Astrocyte (in vitro differentiated cells and primary cell): ENCODE results near the gene PPP2R2C.

Experiments
- EZH2 ChIP-seq: IDR thresholded peaks from 2 replicates; pipeline ENCODE4 v1.6.1; 2012; ENCODE audit warnings: mild to moderate bottlenecking, low read length, inconsistent platforms; ENCODE audit not compliant: insufficient read depth
- TF ChIP-seq, protein P1 (sequence below): IDR thresholded peaks from 2 replicates; pipeline ENCODE4 v1.5.1; 2011; ENCODE audit warnings: low read depth, mild to moderate bottlenecking, inconsistent platforms, low read length, moderate library complexity; ENCODE audit not compliant: insufficient read depth

GRCh38 chr4:6469898-6470501 is 2.4 kb downstream of the PPP2R2C start:
- TF ChIP-seq, protein P1, sequence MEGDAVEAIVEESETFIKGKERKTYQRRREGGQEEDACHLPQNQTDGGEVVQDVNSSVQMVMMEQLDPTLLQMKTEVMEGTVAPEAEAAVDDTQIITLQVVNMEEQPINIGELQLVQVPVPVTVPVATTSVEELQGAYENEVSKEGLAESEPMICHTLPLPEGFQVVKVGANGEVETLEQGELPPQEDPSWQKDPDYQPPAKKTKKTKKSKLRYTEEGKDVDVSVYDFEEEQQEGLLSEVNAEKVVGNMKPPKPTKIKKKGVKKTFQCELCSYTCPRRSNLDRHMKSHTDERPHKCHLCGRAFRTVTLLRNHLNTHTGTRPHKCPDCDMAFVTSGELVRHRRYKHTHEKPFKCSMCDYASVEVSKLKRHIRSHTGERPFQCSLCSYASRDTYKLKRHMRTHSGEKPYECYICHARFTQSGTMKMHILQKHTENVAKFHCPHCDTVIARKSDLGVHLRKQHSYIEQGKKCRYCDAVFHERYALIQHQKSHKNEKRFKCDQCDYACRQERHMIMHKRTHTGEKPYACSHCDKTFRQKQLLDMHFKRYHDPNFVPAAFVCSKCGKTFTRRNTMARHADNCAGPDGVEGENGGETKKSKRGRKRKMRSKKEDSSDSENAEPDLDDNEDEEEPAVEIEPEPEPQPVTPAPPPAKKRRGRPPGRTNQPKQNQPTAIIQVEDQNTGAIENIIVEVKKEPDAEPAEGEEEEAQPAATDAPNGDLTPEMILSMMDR = no peak
- no peak for TF ChIP-seq EZH2
